OCI-LY3 (cell line): Measurements from ENCODE around the gene KRT16.

ENCODE experiments used
- CTCF ChIP-seq: fragments of 200-600, 300-600 bp; sonication (generic); IDR thresholded peaks from 2 replicates; pipeline ENCODE4 v1.5.1; 2014; ENCODE audit warnings: antibody characterized with exemption, low read length, low read depth
- EZH2phosphoT487 ChIP-seq: fragments of 200-600 bp; shearing (Covaris generic); IDR thresholded peaks from 2 replicates; pipeline ENCODE4 v1.6.1; 2018; ENCODE audit warnings: antibody characterized with exemption, mixed run types, low read depth

- TF ChIP-seq CTCF (no peak), EZH2phosphoT487 (no peak)
These were observed 32.4 kb downstream of the KRT16 start for GRCh38 chr17:41580244-41580575.
